PFSK-1 (cell line): ENCODE measurements around the gene TEX51.

Experiments used
- POLR2AphosphoS5 ChIP-seq: IDR thresholded peaks from 2 replicates; pipeline ENCODE4 v1.6.1; 2012; ENCODE audit warnings: low read depth, mild to moderate bottlenecking, control low read depth, low read length, moderate library complexity
- SIN3A ChIP-seq: IDR thresholded peaks from 2 replicates; pipeline ENCODE4 v1.6.1; 2012; ENCODE audit warnings: mild to moderate bottlenecking, low read length, moderate library complexity, borderline replicate concordance; ENCODE audit not compliant: insufficient read depth
- TAF1 ChIP-seq: IDR thresholded peaks from 2 replicates; pipeline ENCODE4 v1.6.1; 2012; ENCODE audit warnings: low read length, control low read depth, borderline replicate concordance; ENCODE audit not compliant: insufficient read depth

DNA sequence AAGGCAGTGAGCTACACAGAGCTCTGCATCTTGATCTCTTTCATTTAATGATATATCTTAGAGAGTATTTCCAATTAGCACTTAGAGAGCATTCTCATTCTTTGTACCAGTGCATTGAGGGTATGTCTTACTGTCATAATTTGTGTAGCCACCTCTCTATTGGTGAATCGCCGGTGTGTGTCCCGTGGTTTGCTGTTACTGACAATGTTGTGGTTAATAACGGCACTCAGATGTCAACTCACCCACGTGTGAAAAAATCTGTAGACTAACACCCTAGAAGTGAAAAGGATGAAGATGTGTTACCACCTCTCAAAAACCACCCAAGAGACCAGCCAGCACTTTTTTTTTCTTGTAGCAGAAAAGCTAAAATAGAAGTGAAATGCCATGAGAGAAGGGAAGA, 37.1 kb downstream of the TEX51 start:
- TF ChIP-seq POLR2AphosphoS5 (no peak), SIN3A (no peak), TAF1 (no peak)
